ENCODE measurements around the gene SOX13. TPM values are rescaled to one million over a fixed set of nuclear protein-coding genes. Genes with fewer than 3 reads are reported as not detected.
"Not testable (repeated sequence)": the region's sequence is repeated elsewhere in the genome, so short reads cannot be mapped to it uniquely, and the experiment has no call there.

SOX13 gene
- total and polyA plus RNA-seq, 8 donors, result 4.1 to 42.6 (median 11.1) TPM

DNA sequence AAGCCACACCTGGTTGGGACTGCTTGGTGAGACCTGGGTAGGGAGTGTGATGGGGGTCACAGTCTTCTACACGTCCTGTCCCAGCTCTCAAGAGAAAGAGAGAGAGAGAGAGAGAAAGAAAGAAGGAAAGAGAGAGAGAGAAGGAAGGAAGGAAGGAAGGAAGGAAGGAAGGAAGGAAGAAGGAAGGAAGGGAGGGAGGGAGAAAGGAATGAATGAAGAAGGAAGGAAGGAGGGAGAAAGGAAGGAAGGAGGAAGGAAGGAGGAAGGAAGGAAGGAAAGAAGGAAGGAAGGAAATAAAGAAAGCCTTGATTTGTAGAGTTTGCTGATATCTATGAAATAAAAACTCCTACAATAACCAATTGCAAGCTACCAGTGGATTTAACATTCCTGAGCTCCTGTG lies 28.5 kb upstream of the SOX13 start:
- Histone ChIP-seq H3K27me3 (no peaks in the 10 kb centered on the region), H3K36me3 (no peaks in the 10 kb centered on the region), H3K9me3 (no peaks in the 10 kb centered on the region), H3K4me1 (peaks cover 0 to 5% (median 0%) of the 10 kb centered on the region in 4 donors), H3K4me3 (no peak overlapping the region), H3K27ac (no peak overlapping the region)
- TF ChIP-seq EP300 (IDR thresholded peaks at IDR 0.05), result no peak
- TF ChIP-seq POLR2AphosphoS5 (IDR thresholded peaks at IDR 0.05), result no peak
- no peak for TF ChIP-seq CTCF (IDR thresholded peaks at IDR 0.05)
- intact Hi-C loops (cut with DNase I; ENCODE audit: low total_unique reads), result no loop called here
- 45 to 60% (median 56%) methylated on average over 1 of the region's 1 CpG for WGBS, 5 donors
- no peak for DNase-seq

GRCh38 chr1:204045430-204045829 lies 27.5 kb upstream of the SOX13 start:
- WGBS, 5 donors, result 66 to 79% (median 72%) methylated on average over 8 of the region's 8 CpGs
- H3K4me1 ChIP-seq, result peaks cover 0 to 5% (median 0%) of the 10 kb centered on the region in 4 donors
- no peaks in the 10 kb centered on the region for H3K36me3 ChIP-seq
- no peaks in the 10 kb centered on the region for H3K9me3 ChIP-seq
- H3K27ac ChIP-seq, result no peak overlapping the region
- no peak for TF ChIP-seq CTCF (IDR thresholded peaks at IDR 0.05)
- no peak for TF ChIP-seq EP300 (IDR thresholded peaks at IDR 0.05)
- no peak for TF ChIP-seq POLR2AphosphoS5 (IDR thresholded peaks at IDR 0.05)
- TF ChIP-seq POLR2A (IDR thresholded peaks at IDR 0.05), result no peak
- intact Hi-C loops (cut with DNase I; ENCODE audit: low total_unique reads), result no loop called here
- H3K4me3 ChIP-seq, result no peak overlapping the region
- DNase-seq, result no peak
- no peaks in the 10 kb centered on the region for H3K27me3 ChIP-seq

DNA sequence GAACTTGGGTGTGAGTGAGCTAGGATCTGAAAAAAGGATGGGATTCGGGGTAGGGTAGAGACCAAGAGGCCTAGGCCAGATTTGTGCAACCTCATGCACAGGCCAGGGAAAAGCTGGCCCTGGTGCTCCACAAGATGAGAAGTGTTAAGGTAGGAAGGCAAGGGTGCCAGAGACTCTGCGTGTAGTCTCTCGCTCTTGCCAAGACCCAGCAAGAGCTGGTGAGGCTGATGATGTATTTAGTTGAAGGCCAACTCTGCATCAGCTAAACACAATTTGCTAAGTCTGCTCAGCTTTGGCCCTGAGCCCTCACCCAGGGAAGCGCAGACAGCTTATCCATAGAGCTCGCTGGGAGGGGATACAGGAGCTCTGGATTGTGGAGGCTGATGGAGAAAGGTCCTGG lies 26.6 kb upstream of the SOX13 start:
- no peaks in the 10 kb centered on the region for H3K36me3 ChIP-seq
- no peak for DNase-seq
- intact Hi-C loops (cut with DNase I; ENCODE audit: low total_unique reads), result no loop called here
- peaks cover 0 to 3% (median 0%) of the 10 kb centered on the region in 4 donors for H3K4me1 ChIP-seq
- TF ChIP-seq CTCF (IDR thresholded peaks at IDR 0.05), result no peak
- TF ChIP-seq POLR2A (IDR thresholded peaks at IDR 0.05), result no peak
- no peak for TF ChIP-seq EP300 (IDR thresholded peaks at IDR 0.05)
- WGBS, 5 donors, result 91 to 95% (median 93%) methylated on average over 3 to 5 of the region's 5 CpGs
- no peaks in the 10 kb centered on the region for H3K27me3 ChIP-seq
- H3K27ac ChIP-seq, result no peak overlapping the region
- no peaks in the 10 kb centered on the region for H3K9me3 ChIP-seq
- H3K4me3 ChIP-seq, result no peak overlapping the region

DNA sequence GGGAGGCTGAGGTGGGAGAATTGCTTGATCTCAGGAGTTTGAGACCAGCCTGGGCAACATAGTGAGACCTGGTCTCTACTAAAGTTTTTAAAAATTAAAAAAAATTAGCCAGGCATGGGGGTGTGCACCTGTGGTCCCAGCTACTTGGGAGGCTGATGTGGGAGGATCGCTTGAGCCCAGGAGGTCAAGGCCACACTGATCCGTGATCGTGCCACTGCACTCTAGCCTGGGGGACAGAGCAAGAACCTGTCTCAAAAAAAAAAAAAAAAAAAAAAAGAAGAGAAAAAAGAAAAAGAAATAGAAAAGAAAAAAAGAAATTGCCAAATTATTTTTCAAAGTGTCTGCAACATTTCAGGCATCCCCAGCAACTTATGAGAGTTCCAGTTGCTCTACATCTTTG lies 24.1 kb upstream of the SOX13 start:
- H3K27ac ChIP-seq; H3K4me1 ChIP-seq; H3K4me3 ChIP-seq; H3K36me3 ChIP-seq; DNase-seq; intact Hi-C loops (cut with DNase I; ENCODE audit: low total_unique reads); H3K27me3 ChIP-seq; H3K9me3 ChIP-seq: not testable (repeated sequence)
- 95 to 98% (median 96%) methylated on average over 3 of the region's 3 CpGs for WGBS, 5 donors

GRCh38 chr1:204051258-204051657 lies 21.7 kb upstream of the SOX13 start:
- Histone ChIP-seq H3K27ac (no peak overlapping the region), H3K4me3 (no peak overlapping the region), H3K4me1 (no peaks in the 10 kb centered on the region), H3K27me3 (no peaks in the 10 kb centered on the region), H3K36me3 (no peaks in the 10 kb centered on the region), H3K9me3 (no peaks in the 10 kb centered on the region)
- intact Hi-C loops (cut with DNase I; ENCODE audit: low total_unique reads), result no loop called here
- TF ChIP-seq EP300 (IDR thresholded peaks at IDR 0.05) (no peak), CTCF (IDR thresholded peaks at IDR 0.05) (no peak)
- no peak for DNase-seq
- WGBS, 5 donors, result 74 to 84% (median 78%) methylated on average over 5 of the region's 5 CpGs
